Loucy (cell line): Measurements from ENCODE around the gene PTPRT.

ENCODE experiments used
- H2AFZ ChIP-seq: fragments of 200-600 bp; sonication (generic); 2 replicates; pipeline ENCODE4 v1.6.0; 2016; ENCODE audit warnings: antibody characterized with exemption, mild to moderate bottlenecking, low read length, moderate library complexity
- H3F3A ChIP-seq: fragments of 200-600 bp; 2 replicates; pipeline ENCODE4 v1.6.0; 2016; ENCODE audit warnings: antibody characterized with exemption, low read depth, mild to moderate bottlenecking
- H3K27me3 ChIP-seq: fragments of 200-600 bp; sonication (generic); 2 replicates; pipeline ENCODE4 v1.6.1; 2014; ENCODE audit warnings: low read length, mild to moderate bottlenecking; ENCODE audit not compliant: insufficient read depth, poor library complexity, severe bottlenecking
- H3K36me3 ChIP-seq: fragments of 200-600 bp; sonication (generic); 2 replicates; pipeline ENCODE4 v1.6.1; 2016; ENCODE audit warnings: low read length; ENCODE audit not compliant: insufficient read depth
- H3K4me1 ChIP-seq: fragments of 200-600 bp; sonication (generic); 2 replicates; pipeline ENCODE4 v1.5.1; 2014; ENCODE audit warnings: low read length, mild to moderate bottlenecking; ENCODE audit not compliant: insufficient read depth, poor library complexity, severe bottlenecking
- H3K4me2 ChIP-seq: fragments of 200-600 bp; sonication (generic); 2 replicates; pipeline ENCODE4 v1.6.0; 2014; ENCODE audit warnings: antibody characterized with exemption, low read length, low read depth, mild to moderate bottlenecking; ENCODE audit not compliant: poor library complexity, severe bottlenecking
- H3K4me3 ChIP-seq: fragments of 200-600 bp; sonication (generic); 2 replicates; pipeline ENCODE4 v1.5.1; 2014; ENCODE audit warnings: low read length, mild to moderate bottlenecking, mixed read lengths; ENCODE audit not compliant: poor library complexity, severe bottlenecking
- H3K79me2 ChIP-seq: fragments of 200-600 bp; sonication (generic); 2 replicates; pipeline ENCODE4 v1.6.1; 2014; ENCODE audit warnings: low read length; ENCODE audit not compliant: insufficient read depth
- H3K9ac ChIP-seq: fragments of 200-600 bp; sonication (generic); 2 replicates; pipeline ENCODE4 v1.6.0; 2014; ENCODE audit warnings: mild to moderate bottlenecking, low read depth, low read length, moderate library complexity; ENCODE audit not compliant: poor library complexity, severe bottlenecking
- H3K9me2 ChIP-seq: fragments of 200-600 bp; sonication (generic); replicated peaks from 2 replicates; pipeline ENCODE4 v1.6.1; 2016; ENCODE audit warnings: low read depth, low read length, mixed read lengths
- H3K9me3 ChIP-seq: fragments of 200-600 bp; sonication (generic); 2 replicates; pipeline ENCODE4 v1.6.1; 2014; ENCODE audit warnings: mild to moderate bottlenecking, antibody characterized with exemption, low read length, low read depth; ENCODE audit not compliant: insufficient read depth
- H4K20me1 ChIP-seq: fragments of 200-600 bp; sonication (generic); 2 replicates; pipeline ENCODE4 v1.6.0; 2014; ENCODE audit warnings: antibody characterized with exemption, low read length, mild to moderate bottlenecking; ENCODE audit not compliant: insufficient read depth, poor library complexity, severe bottlenecking
- EZH2phosphoT487 ChIP-seq: fragments of 200-600 bp; IDR thresholded peaks from 2 replicates; pipeline ENCODE4 v1.6.1; 2018; ENCODE audit warnings: antibody characterized with exemption, mild to moderate bottlenecking, moderate library complexity, borderline replicate concordance
- TF ChIP-seq, protein P1 (sequence below): fragments of 200-600 bp; sonication (generic); conservative IDR thresholded peaks from 2 replicates; pipeline ENCODE4 v1.5.1; 2014; ENCODE audit warnings: mild to moderate bottlenecking, antibody characterized with exemption, low read length

The PTPRT gene

DNA sequence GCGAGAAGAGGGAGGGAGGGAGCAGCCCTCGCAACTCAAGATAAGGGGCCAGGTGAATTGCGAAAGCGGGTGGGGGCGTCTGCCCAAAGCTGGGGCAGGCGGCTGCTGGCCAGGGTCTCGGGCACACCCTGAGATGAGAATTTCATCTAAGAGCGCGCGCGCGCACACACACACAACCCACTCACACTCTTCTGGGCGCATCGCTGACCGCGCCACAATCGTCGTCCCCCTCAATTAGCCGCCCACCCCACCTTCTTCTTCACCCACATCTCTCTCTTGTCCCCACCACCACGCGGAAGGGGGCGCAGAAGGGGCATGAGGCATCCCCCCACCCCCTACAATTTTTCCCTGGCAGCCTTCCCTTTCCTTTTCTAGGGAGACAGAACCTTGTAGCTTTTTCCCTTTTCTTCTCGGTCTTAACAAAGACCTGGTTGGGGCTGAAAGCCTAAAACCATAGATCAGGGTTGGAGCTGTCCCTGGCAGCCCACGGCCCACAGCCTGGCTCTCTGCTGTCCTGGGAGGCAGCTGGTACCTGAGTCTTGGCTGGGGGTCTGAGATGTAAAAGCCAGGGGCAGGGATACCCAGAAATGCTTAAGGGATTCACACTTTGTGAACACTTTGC, 737 bp upstream of the PTPRT start:
- H2AFZ ChIP-seq, result no peak overlapping the region
- H4K20me1 ChIP-seq, result no peaks in the 10 kb centered on the region
- no peaks in the 10 kb centered on the region for H3F3A ChIP-seq
- H3K79me2 ChIP-seq, result no peaks in the 10 kb centered on the region
- no peak overlapping the region for H3K9ac ChIP-seq
- H3K27me3 ChIP-seq, result no peaks in the 10 kb centered on the region
- H3K36me3 ChIP-seq, result no peaks in the 10 kb centered on the region
- no peaks in the 10 kb centered on the region for H3K9me3 ChIP-seq
- TF ChIP-seq EZH2phosphoT487, result no peak
- TF ChIP-seq, protein P1, sequence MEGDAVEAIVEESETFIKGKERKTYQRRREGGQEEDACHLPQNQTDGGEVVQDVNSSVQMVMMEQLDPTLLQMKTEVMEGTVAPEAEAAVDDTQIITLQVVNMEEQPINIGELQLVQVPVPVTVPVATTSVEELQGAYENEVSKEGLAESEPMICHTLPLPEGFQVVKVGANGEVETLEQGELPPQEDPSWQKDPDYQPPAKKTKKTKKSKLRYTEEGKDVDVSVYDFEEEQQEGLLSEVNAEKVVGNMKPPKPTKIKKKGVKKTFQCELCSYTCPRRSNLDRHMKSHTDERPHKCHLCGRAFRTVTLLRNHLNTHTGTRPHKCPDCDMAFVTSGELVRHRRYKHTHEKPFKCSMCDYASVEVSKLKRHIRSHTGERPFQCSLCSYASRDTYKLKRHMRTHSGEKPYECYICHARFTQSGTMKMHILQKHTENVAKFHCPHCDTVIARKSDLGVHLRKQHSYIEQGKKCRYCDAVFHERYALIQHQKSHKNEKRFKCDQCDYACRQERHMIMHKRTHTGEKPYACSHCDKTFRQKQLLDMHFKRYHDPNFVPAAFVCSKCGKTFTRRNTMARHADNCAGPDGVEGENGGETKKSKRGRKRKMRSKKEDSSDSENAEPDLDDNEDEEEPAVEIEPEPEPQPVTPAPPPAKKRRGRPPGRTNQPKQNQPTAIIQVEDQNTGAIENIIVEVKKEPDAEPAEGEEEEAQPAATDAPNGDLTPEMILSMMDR, result no peak
- H3K4me3 ChIP-seq, result no peak overlapping the region
- H3K9me2 ChIP-seq, result no peaks in the 10 kb centered on the region
- H3K4me2 ChIP-seq, result no peak overlapping the region
- no peaks in the 10 kb centered on the region for H3K4me1 ChIP-seq

- Histone ChIP-seq H3K9me3 (no peaks in the 10 kb centered on the region), H4K20me1 (no peaks in the 10 kb centered on the region), H3K4me1 (no peaks in the 10 kb centered on the region), H3K27me3 (no peaks in the 10 kb centered on the region), H3K79me2 (no peaks in the 10 kb centered on the region), H3K9ac (no peak overlapping the region), H3F3A (no peaks in the 10 kb centered on the region), H3K9me2 (no peaks in the 10 kb centered on the region), H3K4me2 (no peak overlapping the region), H3K4me3 (no peak overlapping the region), H3K36me3 (no peaks in the 10 kb centered on the region), H2AFZ (no peak overlapping the region)
- TF ChIP-seq, protein P1, result no peak
- no peak for TF ChIP-seq EZH2phosphoT487
These were observed 699 bp downstream of the PTPRT start for GRCh38 chr20:43188861-43189553.

GRCh38 chr20:43188234-43188653, 1.5 kb downstream of the PTPRT start:
- H4K20me1 ChIP-seq, result no peaks in the 10 kb centered on the region
- H3K36me3 ChIP-seq, result no peaks in the 10 kb centered on the region
- no peak overlapping the region for H3K9ac ChIP-seq
- H3K79me2 ChIP-seq, result no peaks in the 10 kb centered on the region
- H2AFZ ChIP-seq, result no peak overlapping the region
- no peak overlapping the region for H3K4me2 ChIP-seq
- TF ChIP-seq, protein P1, result no peak
- TF ChIP-seq EZH2phosphoT487, result no peak
- no peak overlapping the region for H3K4me3 ChIP-seq
- no peaks in the 10 kb centered on the region for H3K27me3 ChIP-seq
- H3F3A ChIP-seq, result no peaks in the 10 kb centered on the region
- H3K9me3 ChIP-seq, result no peaks in the 10 kb centered on the region
- H3K9me2 ChIP-seq, result no peaks in the 10 kb centered on the region
- no peaks in the 10 kb centered on the region for H3K4me1 ChIP-seq
